ENCODE data around the gene CHCHD4.

DNA sequence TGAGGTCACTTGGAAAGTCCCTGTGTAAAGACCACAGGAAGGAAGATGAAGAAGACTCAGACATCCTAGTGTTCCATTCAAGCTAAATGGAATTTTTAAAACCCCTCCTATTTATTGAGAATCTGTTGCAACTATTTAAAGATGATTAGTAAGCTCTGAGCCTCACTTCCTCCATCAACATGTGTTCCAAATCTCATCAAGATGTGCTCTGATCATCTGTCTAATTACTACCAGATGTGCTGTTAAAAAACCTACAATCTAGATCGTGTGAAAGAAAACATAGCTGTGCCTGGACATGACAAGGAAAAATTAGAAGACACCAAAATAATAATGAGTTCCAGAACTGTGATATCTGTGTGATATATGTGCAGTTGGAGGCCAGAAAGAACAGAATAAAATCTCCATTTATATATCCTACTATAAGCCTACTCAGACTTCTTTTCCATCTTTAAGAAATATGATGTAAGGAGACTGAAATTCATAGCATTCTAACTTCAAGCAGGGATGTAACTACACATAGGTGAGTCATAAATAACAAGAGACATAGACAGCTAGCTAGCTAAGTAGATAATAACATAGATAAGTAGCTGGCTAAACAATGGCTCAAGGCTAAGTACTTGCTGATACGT is 46.0 kb upstream of the CHCHD4 start:
- TF ChIP-seq, protein P1, sequence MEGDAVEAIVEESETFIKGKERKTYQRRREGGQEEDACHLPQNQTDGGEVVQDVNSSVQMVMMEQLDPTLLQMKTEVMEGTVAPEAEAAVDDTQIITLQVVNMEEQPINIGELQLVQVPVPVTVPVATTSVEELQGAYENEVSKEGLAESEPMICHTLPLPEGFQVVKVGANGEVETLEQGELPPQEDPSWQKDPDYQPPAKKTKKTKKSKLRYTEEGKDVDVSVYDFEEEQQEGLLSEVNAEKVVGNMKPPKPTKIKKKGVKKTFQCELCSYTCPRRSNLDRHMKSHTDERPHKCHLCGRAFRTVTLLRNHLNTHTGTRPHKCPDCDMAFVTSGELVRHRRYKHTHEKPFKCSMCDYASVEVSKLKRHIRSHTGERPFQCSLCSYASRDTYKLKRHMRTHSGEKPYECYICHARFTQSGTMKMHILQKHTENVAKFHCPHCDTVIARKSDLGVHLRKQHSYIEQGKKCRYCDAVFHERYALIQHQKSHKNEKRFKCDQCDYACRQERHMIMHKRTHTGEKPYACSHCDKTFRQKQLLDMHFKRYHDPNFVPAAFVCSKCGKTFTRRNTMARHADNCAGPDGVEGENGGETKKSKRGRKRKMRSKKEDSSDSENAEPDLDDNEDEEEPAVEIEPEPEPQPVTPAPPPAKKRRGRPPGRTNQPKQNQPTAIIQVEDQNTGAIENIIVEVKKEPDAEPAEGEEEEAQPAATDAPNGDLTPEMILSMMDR (IDR thresholded peaks at IDR 0.05): no peak
- no peak for TF ChIP-seq POLR2A (IDR thresholded peaks at IDR 0.05)

All from ovary (tissue), 3 donors.